HS-5 (cell line): ENCODE results near the gene PSG1.
"Not testable (repeated sequence)": the region's sequence is repeated elsewhere in the genome, so short reads cannot be mapped to it uniquely, and the experiment has no call there.

ENCODE experiments used
- DNase-seq: peaks from one replicate; pipeline ENCODE4 v3.0.0-alpha.2; 2012; ENCODE audit warnings: low read depth

Gene PSG1

GRCh38 chr19:42879613-42880012 is at the start of gene PSG1:
Gene PSG1, minus strand, starts transcription at chr19:42879713. Its CDS starts 132 bp downstream, at chr19:42879581.
- no peak for DNase-seq

- no peak for DNase-seq
Measured at GRCh38 chr19:42928896-42929295, 49.4 kb upstream of the PSG1 start.

- no peak for DNase-seq
Measured at GRCh38 chr19:42926781-42927180, 47.3 kb upstream of the PSG1 start.

- peak; percentile 52 for DNase-seq
Measured at GRCh38 chr19:42923106-42923505, 43.6 kb upstream of the PSG1 start.

GRCh38 chr19:42920971-42921370 is 41.5 kb upstream of the PSG1 start:
- DNase-seq: not testable (repeated sequence)

- DNase-seq: no peak
Measured at GRCh38 chr19:42919757-42920079, 40.2 kb upstream of the PSG1 start.

- DNase-seq: not testable (repeated sequence)
Measured at GRCh38 chr19:42919070-42919756, 39.7 kb upstream of the PSG1 start.

- DNase-seq: not testable (repeated sequence)
Measured at GRCh38 chr19:42918377-42919069, 39.0 kb upstream of the PSG1 start.

- not testable (repeated sequence) for DNase-seq
Measured at GRCh38 chr19:42917634-42918033, 38.1 kb upstream of the PSG1 start, which contains the start of gene PSG6. Gene PSG6, minus strand, starts transcription at chr19:42917894. Its CDS starts 102 bp downstream, at chr19:42917792.

GRCh38 chr19:42916931-42917330 is 37.4 kb upstream of the PSG1 start:
- peak; percentile 34 for DNase-seq

GRCh38 chr19:42913516-42913915 is 34.0 kb upstream of the PSG1 start:
- DNase-seq: not testable (repeated sequence)

GRCh38 chr19:42912941-42913340 is 33.4 kb upstream of the PSG1 start:
- DNase-seq: not testable (repeated sequence)

- not testable (repeated sequence) for DNase-seq
Measured at GRCh38 chr19:42911731-42912130, 32.2 kb upstream of the PSG1 start.

- not testable (repeated sequence) for DNase-seq
Measured at GRCh38 chr19:42906162-42906561, 26.6 kb upstream of the PSG1 start.

GRCh38 chr19:42900561-42900960 is 21.0 kb upstream of the PSG1 start:
- not testable (repeated sequence) for DNase-seq

GRCh38 chr19:42899674-42900073 is 20.2 kb upstream of the PSG1 start:
- DNase-seq: not testable (repeated sequence)

- not testable (repeated sequence) for DNase-seq
Measured at GRCh38 chr19:42899110-42899509, 19.6 kb upstream of the PSG1 start.

GRCh38 chr19:42898656-42899055 is 19.1 kb upstream of the PSG1 start:
- not testable (repeated sequence) for DNase-seq

GRCh38 chr19:42897729-42898128 is 18.2 kb upstream of the PSG1 start:
- not testable (repeated sequence) for DNase-seq

- DNase-seq: not testable (repeated sequence)
Measured at GRCh38 chr19:42890446-42890845, 10.9 kb upstream of the PSG1 start.

GRCh38 chr19:42887876-42888445 is 8.4 kb upstream of the PSG1 start:
- not testable (repeated sequence) for DNase-seq

GRCh38 chr19:42882730-42883129 is 3.2 kb upstream of the PSG1 start:
- DNase-seq: not testable (repeated sequence)

GRCh38 chr19:42882010-42882409 is 2.5 kb upstream of the PSG1 start:
- not testable (repeated sequence) for DNase-seq
